GM21367 (cell line): ENCODE results near the gene SPRING1.
"Not testable (repeated sequence)": the region's sequence is repeated elsewhere in the genome, so short reads cannot be mapped to it uniquely, and the experiment has no call there.

ENCODE experiments used
- ATAC-seq: cut with Tn5 transposase; IDR thresholded peaks from one replicate; pipeline ENCODE4 v1.9.1; 2021; ENCODE audit not compliant: unreplicated experiment

The SPRING1 gene, protein sequence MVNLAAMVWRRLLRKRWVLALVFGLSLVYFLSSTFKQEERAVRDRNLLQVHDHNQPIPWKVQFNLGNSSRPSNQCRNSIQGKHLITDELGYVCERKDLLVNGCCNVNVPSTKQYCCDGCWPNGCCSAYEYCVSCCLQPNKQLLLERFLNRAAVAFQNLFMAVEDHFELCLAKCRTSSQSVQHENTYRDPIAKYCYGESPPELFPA

DNA sequence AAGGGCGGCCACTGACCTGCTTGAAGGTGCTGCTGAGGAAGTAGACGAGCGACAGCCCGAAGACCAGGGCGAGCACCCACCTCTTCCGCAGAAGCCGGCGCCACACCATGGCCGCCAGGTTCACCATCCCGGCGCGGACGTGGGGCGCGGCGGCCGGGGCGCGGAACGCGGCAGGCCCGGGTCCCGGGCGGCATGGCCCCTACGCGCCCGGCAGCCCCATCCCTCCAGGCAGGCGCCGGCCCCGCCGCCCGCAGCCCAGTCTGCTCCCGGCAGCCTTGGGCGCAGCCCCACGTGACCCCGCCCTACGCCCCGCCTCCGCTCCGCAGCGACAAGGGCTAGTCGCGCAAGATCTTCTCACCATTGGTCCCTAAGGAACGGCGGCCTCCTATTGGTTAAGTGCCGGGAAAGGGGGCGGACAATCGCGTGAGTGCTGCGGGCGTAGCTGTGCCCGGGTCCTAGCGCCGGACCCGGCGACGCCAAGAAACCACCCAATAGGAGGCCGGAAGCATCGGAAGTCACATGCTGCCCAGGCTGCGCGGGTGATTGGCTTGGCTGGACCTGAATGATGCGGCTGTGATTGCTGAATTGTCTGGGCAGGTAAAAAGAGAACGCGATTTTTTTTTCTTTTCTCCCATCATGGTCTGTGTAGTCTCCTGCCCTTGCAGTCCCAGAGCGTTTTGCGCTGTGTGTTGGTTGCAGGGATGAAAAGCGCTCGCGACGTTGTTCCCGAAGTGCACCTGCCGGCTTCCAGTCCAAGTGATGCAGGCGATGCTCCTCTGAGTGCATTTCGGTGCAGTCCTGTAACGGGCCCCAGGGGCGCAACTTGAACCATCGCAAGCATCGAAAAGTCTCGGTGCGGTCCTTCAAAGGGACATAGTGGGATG lies at the start of gene SPRING1, which contains the start of gene RNFT2:
SPRING1 (minus strand) TSS at position 296 of the 884 bp plus-strand sequence; CDS start at position 127, 169 bp downstream.
RNFT2 (plus strand) TSS at position 542 of the 884 bp plus-strand sequence. CDS start 2,183 bp downstream, outside the sequence.
- ATAC-seq = peak; percentile 98

DNA sequence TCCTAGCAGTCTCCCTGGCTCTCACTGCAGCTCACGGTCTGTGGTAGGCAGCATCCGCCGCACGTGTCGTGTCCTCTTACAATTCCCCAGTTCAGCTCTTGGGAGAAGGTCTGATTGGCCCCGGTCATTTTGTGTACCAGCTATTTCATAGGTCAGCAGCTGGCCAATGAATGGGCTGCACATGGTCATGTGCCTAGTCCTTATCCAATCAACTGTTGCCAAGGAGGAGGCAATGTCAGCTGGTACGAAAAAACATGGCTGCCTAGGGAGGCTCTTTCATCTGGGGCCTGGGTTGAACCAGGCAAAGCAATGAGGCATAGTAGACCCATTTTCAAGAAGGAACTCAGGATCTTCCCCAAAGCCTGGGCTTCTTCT lies 46.4 kb upstream of the SPRING1 start:
- ATAC-seq = no peak

DNA sequence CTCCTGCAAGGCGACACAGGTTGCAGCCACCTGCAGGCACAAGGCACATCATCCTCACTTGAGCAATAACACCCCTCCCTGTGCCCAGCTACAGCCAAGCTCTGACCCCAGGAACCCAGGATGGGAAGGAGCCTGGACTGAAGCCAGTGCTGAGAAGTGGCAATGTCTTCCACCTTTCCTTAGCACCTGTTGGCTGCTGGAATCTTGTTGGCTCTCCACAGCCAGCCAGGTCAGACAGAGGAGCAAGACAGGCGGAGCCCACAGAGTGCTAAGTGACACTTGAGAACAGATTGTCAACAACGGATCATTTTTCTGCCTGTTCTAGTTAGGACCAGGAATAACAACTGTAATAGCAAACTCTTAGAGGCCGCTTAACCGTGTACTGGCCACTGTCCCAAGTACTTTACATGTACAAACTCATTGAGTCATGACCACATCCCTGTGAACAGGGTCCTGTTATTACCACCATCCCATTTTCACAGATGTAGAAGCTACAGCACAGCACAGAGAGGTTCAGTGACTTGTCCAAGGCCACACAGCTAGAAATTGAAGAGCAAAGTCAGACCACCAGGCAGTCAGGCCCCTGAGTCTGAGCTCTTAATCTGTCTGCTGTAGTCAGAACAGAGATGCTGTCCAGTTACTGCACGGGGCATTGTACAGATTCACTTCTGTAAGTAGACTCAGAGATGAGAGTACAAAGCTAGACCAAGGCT lies 45.8 kb upstream of the SPRING1 start:
- ATAC-seq = no peak

DNA sequence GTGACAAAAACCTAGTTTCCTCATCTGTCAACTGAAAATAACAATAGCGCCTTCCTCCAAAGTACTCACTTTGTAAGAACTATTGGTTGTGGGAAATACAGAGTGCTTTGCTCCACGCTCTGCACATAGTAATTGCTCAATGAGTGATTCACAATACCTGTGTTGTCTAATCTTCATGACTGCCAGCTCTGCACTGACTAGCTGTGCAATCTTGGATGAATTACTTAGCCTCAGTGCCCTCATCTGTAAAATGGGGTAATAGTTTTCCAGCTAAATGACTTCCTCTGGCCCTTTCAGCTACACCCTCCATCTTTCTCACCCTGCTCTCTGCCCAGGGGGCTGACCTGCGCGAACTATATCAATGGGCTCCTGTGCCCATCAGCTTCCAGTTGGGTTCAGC lies 43.1 kb upstream of the SPRING1 start:
- no peak for ATAC-seq

DNA sequence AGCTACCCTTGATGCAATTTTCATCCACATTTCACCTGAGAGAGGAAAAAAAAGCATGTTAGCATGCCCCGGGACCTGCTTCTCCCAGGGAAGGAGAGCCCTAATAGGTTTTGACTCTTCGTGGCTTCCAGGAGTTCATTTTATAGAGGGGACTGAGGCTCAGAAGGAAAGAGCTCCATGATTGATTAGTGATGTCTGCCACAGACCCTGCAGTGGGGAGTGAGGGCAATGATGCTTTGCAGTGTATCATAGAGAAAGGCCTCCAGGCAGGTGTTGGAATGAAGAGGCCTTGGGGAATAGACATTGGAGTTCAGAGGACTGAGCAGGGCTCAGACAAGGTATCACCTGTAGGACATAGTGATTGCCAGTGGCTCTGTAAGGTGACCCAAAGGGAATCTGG lies 41.7 kb upstream of the SPRING1 start:
- ATAC-seq = no peak

DNA sequence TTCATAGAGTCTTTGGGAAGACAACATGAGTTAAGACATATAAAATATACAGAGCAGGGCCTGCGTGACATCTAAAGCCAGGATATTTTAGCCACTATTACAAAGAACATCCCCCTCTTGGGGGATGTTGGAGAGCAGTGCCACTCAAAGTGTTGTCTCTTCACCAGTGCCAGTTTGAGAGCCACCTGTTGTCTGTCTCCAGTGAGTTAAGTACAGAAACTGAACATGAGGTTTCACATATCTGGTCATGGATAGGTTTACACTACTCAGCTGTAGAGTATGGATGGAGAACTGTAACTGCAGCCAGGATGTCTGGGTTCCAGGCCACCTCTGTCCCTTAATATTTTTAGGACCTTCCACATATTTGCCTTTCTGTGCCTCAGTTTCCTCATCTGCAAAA lies 39.4 kb upstream of the SPRING1 start:
- ATAC-seq = no peak

DNA sequence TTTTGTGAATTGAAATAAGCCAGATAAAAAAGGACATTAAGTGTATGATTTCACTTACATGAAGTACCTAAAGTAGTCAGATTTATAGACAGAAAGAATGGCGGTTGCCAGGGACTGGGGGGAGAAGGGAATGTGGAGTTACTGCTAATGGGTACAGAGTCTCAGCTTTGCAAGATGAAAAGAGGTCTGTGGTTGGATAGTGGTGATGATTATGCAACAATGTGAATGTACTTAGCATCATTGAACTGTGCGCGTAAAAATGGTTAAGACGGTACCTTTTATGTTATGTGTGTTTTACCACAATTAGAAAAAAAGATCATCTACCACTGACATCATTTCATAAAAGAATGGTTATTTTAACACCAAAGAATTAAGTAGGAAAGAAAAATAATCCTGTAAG lies 36.2 kb upstream of the SPRING1 start:
- no peak for ATAC-seq

DNA sequence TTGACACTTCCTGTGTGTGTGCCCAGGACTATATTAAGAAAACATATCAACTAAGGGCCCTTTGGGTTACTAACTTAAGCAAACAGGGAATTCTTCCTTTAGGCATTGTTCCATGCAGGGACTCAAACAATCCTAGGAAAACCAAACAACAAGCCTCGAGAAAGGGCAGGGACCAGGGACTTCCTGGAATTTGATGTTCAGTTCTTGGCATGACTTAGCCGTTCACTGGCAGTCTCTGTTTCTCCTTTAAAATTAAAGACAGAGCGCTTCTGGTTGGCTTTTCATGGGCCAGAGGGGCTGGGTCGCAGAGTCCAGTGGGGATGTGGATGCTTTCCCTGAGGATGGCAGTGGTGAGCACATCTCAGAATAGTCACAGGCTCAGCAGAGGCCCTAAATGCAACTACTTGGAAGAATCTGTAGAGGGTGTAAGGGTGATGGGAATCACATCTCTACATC lies 35.4 kb upstream of the SPRING1 start:
- ATAC-seq = no peak

DNA sequence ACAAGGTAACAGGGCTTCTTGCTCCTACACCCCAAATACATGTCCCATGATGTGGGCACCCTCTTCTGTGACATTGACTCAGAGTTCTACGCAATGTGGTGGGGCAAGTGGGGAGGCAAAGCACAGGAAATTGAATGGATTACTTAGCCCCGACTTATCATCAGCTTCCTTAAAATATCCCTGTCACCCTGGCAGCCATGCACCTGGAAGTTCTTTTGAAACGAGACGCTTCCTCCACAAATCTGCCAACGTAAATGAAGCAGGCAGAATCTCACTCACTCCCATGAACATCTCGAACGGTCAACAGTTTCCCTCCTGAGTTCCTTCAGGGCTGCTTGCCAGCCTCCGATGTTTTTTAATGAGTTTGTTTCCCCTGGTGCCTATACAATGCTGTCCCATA lies 33.8 kb upstream of the SPRING1 start:
- no peak for ATAC-seq

DNA sequence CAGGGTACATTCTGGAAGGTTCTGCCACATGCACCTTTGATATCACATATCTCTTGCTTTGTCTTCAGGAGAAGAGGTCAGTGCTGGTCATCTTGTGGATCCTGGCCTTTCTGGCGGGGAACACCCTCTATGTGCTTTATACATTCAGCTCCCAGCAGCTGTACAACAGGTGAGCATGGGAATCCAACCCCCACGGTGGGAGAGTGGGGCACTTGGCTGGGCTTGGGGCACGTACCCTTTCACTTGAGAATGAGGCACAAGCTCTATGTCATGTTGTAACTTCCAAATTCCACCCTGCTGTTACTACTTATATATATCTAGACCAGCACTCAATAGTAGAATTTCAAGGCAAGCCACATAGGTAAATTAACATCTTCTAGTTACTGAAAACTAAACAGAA lies 28.9 kb upstream of the SPRING1 start:
- no peak for ATAC-seq

DNA sequence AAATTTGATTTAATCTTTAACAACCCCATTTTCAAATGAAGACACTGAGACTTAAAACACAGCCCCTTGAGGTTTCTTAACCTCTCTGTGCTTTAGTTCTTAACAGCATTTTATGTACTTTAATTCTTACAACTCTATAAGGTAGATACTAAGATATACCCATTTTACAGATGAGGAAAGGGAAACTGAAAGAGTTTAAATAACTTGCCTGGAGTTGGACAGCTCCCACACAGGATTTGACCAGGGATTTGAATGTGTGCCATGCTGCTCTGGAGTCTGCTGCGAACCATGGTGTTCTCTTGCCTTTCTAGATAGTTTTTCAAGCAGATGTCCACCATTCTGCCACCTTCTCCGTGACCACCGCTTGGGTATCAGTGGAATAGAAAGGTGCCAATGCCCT lies 28.4 kb upstream of the SPRING1 start:
- ATAC-seq = no peak

DNA sequence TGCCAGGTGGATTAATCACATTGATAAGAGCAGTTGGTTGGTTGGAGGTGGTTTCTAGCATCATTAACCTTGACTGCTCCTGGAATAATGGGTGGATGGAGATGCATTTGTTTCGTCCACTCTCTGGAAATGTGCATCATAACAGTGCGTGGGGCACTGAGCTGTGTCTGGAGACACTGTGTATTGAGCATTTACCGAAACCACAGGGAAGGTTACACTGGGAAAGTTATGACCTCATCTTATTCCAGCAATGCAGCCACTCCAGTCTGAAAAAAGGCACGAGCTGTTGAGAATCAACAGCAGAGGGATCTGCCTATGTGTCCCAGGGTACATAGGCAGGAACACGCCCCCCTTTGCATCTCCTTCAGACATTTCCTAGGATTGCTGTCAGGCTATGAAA lies 27.4 kb upstream of the SPRING1 start:
- no peak for ATAC-seq

DNA sequence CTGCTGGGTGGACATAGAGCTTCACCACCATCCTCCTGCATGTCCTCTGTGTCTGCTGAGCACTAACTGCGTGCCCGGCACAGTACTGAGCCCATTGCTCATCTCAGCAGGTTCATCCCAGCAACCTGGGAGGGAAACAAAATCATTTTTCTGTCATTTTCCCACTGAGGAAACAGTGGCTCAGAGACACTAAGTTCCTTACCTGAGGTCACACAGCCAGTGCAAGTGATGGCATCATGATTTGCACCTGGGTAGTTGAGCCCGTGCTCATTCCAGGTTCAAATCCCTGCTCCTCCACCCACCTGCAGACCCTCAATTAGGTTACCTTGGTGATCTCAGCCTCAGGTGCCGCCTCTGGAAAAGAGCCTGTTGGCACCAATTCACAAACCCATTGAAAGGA lies 23.6 kb upstream of the SPRING1 start:
- no peak for ATAC-seq

DNA sequence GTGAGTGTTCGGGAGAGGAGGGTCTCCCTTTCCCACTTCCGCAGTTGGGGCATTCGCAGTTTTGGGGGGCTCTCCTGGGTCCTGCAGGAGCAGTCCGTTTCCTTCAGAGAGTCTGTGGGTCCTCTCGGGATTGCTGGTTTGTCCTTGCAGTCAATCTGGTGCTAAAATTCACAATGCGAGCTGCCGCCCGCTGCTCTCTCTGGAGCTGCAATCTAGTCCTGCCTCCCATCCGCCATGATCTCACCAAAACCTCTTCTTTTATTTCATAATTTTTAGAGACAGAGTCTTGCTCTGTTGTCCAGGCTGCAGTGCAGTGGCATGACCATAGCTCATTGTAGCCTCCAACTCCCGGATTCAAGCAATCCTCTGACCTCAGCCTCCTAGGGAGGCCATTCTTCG lies 22.8 kb upstream of the SPRING1 start:
- no peak for ATAC-seq

DNA sequence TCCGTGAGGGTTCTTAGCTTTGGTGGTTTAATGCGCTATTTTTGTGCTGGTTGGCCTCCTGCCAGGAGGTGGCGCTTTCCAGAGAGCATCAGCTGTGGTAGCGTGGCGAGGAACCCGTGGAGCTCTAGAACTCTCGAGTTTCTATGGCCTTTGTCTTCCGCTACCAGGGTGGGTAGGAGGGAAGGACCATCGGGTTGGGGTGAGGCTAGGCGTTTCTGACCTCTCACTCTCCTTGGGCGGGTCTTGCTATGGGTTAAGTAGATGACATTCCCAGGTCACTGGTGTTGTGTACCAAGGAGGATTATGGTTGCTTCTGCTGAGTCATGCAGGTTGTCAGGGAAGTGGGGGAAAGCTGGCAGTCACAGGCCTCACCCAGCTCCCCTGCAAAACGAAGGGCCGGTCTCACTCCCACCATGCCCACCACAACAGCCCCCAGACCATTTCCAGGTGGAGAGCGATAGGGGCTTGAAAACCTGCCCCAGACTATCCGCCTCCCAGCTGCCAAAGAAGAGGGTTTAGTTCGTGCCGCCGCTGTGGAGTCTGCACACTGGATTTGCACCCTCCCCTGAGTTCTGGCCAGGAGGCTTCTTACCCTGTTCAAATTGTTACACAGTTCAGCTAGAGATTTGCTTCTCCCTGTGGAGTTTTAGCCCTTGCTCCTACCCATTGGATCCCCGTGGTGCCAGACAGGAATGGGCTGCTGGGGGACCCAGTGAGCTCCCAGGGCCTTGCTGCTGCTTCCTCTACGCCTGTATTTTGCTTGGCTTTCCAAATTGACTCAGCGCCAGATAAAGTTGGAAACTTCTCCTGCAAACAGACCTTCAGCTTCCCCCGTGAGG lies 22.1 kb upstream of the SPRING1 start:
- no peak for ATAC-seq

DNA sequence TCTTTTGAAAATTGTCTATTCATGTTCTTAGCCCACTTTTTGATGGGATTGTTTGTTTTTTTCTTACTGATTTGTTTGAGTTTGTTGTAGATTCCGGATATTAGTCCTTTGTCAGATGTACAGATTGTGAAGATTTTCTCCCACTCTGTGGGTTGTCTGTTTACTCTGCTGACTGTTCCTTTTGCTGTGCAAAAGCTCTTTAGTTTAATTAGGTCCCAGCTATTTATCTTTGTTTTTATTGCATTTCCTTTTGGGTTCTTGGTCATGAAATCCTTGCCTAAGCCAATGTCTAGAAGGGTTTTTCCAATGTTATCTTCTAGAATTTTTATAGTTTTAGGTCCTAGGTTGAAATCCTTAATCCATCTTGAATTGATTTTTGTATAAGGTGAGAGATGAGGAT lies 16.9 kb upstream of the SPRING1 start:
- not testable (repeated sequence) for ATAC-seq

DNA sequence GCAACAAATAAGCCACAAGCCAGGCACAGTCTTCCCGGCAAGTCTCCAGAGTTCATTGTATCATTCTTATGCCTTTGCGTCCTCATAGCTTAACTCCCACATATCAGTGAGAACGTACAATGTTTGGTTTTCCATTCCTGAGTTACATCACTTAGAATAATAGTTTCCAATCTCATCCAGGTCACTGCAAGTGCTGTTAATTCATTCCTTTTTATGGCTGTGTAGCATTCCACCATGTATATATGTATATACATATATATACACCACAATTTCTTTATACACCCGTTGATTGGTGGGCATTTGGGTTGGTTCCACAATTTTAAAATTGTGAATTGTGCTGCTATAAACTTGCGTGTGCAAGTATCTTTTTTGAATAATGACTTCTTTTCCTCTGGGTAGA lies 16.2 kb upstream of the SPRING1 start:
- not testable (repeated sequence) for ATAC-seq

DNA sequence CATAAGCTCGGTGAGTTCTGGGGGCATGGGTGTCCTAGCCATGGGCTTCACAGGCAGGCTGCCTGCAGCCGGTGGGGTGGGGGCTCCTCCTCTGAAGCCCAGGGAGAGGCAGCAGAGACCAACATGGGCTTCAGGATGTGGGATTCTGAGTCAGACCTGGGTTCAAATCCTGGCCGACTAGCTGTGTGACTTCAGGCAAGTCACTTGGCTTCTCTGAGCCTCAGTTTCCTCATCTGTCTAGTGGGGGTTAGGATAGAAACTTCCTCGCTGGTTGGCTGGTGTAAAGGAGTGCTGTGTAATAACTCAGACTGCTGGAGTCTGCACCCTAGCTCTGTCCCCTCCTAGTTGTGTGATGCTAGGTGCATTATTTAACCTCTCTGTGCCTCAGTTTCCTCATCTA lies 12.4 kb upstream of the SPRING1 start:
- ATAC-seq = no peak

DNA sequence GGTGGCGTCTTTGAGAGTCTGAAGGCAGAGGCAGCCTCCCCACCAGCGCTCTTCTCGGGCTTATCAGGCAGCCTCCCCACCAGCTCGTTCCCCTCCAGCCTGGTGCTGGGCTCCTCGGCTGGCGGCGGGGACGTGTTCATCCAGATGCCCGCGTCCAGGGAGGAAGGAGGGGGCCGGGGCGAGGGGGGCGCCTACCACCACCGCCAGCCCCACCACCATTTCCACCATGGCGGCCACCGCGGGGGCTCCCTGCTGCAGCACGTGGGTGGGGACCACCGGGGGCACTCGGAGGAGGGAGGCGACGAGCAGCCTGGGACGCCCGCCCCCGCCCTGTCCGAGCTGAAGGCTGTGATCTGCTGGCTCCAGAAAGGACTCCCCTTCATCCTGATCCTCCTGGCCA lies 12.0 kb upstream of the SPRING1 start:
- ATAC-seq = no peak

DNA sequence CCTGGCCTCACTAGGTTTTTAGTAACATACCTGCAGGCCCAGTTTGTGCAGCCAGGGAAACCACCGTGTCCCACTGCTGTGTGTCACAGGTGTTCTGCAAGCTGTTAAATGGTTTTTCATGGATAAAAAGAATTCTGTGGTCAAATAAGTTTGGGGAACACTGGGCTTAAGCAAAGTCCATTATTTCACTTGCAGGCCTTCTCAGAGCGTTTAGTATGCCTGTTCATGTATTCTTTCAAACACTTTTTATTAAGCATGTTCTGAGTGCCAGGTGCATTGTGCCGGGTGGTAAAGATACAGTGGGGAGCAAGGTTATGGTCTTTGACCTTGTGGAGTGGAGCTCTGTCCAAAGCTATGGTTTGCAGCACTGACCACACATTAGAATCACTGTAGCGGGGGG lies 7.7 kb upstream of the SPRING1 start:
- no peak for ATAC-seq

DNA sequence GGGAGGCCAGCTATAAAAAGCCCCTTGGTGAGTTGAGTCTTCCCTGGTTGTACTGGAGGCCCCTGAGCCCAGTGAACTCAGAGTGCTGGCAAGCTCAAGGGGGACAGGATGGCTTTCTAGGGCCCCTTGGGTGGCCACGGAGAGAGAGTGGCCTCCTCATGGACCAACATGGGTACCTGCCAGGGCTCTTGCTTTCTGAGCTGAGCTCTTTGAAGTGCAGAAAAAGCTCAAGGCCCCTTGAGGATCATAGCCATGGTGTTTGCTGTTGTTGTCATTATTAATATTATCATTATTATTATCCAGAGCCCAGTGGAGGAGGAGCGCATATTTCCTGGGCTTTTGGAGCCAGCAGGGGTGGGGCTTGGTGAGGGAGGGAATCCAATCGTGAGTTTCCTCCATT lies 6.9 kb upstream of the SPRING1 start:
- ATAC-seq = no peak
